ENCODE results near the gene MYO1H.

Gene MYO1H

DNA sequence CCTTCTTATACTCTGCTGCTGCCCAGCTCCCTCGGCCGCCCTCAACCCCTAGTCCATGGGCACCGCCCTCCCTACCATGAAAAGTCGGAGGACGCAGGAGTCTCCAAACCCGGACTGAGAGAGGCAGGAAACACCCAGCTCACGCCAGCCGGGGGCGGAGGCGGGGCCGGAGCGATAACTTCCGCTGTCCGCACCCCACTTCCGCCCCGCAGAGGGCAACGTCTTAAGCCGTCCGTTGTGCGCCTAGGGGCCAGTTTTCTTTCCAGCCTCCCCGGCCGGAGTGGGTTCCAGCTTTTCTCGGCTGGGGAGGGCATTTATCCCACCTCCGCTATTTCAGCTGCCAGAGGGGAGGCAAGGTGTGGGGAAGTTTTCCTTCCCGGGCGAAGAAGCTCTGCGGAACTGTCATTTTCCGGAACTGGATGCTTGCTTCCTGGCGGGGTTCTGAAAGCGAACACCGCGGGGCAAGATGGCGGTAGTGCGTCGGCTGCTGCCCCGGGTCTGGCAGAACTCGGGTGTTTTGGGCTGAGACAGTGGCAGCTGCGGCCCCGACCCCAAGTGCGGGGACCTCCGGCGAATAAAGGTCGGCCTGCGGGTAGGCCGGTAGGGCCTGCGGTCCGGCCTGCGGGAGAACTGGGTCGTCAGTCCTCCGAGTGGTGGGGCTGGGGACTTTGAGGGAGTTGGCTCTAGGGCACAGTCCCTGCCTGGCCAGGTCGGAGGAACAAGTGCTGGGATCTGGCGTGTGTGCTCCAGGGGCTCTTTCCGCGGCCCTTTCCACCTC, 129.7 kb downstream of the MYO1H start, which contains the start of the genes KCTD10 and UBE3B (continued):
- TF ChIP-seq, protein P1, sequence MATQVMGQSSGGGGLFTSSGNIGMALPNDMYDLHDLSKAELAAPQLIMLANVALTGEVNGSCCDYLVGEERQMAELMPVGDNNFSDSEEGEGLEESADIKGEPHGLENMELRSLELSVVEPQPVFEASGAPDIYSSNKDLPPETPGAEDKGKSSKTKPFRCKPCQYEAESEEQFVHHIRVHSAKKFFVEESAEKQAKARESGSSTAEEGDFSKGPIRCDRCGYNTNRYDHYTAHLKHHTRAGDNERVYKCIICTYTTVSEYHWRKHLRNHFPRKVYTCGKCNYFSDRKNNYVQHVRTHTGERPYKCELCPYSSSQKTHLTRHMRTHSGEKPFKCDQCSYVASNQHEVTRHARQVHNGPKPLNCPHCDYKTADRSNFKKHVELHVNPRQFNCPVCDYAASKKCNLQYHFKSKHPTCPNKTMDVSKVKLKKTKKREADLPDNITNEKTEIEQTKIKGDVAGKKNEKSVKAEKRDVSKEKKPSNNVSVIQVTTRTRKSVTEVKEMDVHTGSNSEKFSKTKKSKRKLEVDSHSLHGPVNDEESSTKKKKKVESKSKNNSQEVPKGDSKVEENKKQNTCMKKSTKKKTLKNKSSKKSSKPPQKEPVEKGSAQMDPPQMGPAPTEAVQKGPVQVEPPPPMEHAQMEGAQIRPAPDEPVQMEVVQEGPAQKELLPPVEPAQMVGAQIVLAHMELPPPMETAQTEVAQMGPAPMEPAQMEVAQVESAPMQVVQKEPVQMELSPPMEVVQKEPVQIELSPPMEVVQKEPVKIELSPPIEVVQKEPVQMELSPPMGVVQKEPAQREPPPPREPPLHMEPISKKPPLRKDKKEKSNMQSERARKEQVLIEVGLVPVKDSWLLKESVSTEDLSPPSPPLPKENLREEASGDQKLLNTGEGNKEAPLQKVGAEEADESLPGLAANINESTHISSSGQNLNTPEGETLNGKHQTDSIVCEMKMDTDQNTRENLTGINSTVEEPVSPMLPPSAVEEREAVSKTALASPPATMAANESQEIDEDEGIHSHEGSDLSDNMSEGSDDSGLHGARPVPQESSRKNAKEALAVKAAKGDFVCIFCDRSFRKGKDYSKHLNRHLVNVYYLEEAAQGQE (tag by site-specific recombination; IDR thresholded peaks at IDR 0.05): peak; percentile 72
- TF ChIP-seq KLF8 (tag by site-specific recombination; IDR thresholded peaks at IDR 0.05): peak; percentile 99
- TF ChIP-seq, protein P2, sequence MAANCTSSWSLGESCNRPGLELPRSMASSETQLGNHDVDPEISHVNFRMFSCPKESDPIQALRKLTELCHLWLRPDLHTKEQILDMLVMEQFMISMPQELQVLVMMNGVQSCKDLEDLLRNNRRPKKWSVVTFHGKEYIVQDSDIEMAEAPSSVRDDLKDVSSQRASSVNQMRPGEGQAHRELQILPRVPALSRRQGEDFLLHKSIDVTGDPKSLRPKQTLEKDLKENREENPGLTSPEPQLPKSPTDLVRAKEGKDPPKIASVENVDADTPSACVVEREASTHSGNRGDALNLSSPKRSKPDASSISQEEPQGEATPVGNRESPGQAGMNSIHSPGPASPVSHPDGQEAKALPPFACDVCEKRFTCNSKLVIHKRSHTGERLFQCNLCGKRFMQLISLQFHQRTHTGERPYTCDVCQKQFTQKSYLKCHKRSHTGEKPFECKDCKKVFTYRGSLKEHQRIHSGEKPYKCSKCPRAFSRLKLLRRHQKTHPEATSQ (tag by site-specific recombination; IDR thresholded peaks at IDR 0.05): peak; percentile 97
- TF ChIP-seq, protein P3, sequence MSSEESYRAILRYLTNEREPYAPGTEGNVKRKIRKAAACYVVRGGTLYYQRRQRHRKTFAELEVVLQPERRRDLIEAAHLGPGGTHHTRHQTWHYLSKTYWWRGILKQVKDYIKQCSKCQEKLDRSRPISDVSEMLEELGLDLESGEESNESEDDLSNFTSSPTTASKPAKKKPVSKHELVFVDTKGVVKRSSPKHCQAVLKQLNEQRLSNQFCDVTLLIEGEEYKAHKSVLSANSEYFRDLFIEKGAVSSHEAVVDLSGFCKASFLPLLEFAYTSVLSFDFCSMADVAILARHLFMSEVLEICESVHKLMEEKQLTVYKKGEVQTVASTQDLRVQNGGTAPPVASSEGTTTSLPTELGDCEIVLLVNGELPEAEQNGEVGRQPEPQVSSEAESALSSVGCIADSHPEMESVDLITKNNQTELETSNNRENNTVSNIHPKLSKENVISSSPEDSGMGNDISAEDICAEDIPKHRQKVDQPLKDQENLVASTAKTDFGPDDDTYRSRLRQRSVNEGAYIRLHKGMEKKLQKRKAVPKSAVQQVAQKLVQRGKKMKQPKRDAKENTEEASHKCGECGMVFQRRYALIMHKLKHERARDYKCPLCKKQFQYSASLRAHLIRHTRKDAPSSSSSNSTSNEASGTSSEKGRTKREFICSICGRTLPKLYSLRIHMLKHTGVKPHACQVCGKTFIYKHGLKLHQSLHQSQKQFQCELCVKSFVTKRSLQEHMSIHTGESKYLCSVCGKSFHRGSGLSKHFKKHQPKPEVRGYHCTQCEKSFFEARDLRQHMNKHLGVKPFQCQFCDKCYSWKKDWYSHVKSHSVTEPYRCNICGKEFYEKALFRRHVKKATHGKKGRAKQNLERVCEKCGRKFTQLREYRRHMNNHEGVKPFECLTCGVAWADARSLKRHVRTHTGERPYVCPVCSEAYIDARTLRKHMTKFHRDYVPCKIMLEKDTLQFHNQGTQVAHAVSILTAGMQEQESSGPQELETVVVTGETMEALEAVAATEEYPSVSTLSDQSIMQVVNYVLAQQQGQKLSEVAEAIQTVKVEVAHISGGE (tag by site-specific recombination; conservative IDR thresholded peaks at IDR 0.05; ENCODE audit: low read depth): peak; percentile 100
- TF ChIP-seq ZNF792 (tag by site-specific recombination; IDR thresholded peaks at IDR 0.05): no peak
- no peak for TF ChIP-seq ZNF155 (tag by site-specific recombination; IDR thresholded peaks at IDR 0.05)
- TF ChIP-seq ZNF2 (tag by site-specific recombination; IDR thresholded peaks at IDR 0.05): peak; percentile 97
- peak; percentile 89 for TF ChIP-seq ZSCAN23 (tag by site-specific recombination; IDR thresholded peaks at IDR 0.05)
- TF ChIP-seq, protein P4, sequence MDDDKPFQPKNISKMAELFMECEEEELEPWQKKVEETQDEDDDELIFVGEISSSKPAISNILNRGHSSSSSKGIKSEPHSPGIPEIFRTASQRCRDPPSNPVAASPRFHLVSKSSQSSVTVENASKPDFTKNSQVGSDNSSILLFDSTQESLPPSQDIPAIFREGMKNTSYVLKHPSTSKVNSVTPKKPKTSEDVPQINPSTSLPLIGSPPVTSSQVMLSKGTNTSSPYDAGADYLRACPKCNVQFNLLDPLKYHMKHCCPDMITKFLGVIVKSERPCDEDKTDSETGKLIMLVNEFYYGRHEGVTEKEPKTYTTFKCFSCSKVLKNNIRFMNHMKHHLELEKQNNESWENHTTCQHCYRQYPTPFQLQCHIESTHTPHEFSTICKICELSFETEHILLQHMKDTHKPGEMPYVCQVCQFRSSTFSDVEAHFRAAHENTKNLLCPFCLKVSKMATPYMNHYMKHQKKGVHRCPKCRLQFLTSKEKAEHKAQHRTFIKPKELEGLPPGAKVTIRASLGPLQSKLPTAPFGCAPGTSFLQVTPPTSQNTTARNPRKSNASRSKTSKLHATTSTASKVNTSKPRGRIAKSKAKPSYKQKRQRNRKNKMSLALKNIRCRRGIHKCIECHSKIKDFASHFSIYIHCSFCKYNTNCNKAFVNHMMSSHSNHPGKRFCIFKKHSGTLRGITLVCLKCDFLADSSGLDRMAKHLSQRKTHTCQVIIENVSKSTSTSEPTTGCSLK (tag by site-specific recombination; IDR thresholded peaks at IDR 0.05): no peak
- TF ChIP-seq ZBTB20 (tag by site-specific recombination; IDR thresholded peaks at IDR 0.05): peak; percentile 73; the same call in 1 of the 2 replicates
- TF ChIP-seq, protein P5, sequence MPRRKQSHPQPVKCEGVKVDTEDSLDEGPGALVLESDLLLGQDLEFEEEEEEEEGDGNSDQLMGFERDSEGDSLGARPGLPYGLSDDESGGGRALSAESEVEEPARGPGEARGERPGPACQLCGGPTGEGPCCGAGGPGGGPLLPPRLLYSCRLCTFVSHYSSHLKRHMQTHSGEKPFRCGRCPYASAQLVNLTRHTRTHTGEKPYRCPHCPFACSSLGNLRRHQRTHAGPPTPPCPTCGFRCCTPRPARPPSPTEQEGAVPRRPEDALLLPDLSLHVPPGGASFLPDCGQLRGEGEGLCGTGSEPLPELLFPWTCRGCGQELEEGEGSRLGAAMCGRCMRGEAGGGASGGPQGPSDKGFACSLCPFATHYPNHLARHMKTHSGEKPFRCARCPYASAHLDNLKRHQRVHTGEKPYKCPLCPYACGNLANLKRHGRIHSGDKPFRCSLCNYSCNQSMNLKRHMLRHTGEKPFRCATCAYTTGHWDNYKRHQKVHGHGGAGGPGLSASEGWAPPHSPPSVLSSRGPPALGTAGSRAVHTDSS (tag by site-specific recombination; IDR thresholded peaks at IDR 0.05): peak; percentile 30; the same call in 1 of the 2 replicates
- TF ChIP-seq, protein P6, sequence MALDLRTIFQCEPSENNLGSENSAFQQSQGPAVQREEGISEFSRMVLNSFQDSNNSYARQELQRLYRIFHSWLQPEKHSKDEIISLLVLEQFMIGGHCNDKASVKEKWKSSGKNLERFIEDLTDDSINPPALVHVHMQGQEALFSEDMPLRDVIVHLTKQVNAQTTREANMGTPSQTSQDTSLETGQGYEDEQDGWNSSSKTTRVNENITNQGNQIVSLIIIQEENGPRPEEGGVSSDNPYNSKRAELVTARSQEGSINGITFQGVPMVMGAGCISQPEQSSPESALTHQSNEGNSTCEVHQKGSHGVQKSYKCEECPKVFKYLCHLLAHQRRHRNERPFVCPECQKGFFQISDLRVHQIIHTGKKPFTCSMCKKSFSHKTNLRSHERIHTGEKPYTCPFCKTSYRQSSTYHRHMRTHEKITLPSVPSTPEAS (tag by site-specific recombination; IDR thresholded peaks at IDR 0.05): peak; percentile 69
- TF ChIP-seq SP3 (tag by site-specific recombination; IDR thresholded peaks at IDR 0.05): peak; percentile 94
- TF ChIP-seq SP2 (tag by site-specific recombination; IDR thresholded peaks at IDR 0.05): peak; percentile 89
- TF ChIP-seq, protein P7, sequence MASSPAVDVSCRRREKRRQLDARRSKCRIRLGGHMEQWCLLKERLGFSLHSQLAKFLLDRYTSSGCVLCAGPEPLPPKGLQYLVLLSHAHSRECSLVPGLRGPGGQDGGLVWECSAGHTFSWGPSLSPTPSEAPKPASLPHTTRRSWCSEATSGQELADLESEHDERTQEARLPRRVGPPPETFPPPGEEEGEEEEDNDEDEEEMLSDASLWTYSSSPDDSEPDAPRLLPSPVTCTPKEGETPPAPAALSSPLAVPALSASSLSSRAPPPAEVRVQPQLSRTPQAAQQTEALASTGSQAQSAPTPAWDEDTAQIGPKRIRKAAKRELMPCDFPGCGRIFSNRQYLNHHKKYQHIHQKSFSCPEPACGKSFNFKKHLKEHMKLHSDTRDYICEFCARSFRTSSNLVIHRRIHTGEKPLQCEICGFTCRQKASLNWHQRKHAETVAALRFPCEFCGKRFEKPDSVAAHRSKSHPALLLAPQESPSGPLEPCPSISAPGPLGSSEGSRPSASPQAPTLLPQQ (tag by site-specific recombination; IDR thresholded peaks at IDR 0.05): peak; percentile 81
- TF ChIP-seq, protein P8, sequence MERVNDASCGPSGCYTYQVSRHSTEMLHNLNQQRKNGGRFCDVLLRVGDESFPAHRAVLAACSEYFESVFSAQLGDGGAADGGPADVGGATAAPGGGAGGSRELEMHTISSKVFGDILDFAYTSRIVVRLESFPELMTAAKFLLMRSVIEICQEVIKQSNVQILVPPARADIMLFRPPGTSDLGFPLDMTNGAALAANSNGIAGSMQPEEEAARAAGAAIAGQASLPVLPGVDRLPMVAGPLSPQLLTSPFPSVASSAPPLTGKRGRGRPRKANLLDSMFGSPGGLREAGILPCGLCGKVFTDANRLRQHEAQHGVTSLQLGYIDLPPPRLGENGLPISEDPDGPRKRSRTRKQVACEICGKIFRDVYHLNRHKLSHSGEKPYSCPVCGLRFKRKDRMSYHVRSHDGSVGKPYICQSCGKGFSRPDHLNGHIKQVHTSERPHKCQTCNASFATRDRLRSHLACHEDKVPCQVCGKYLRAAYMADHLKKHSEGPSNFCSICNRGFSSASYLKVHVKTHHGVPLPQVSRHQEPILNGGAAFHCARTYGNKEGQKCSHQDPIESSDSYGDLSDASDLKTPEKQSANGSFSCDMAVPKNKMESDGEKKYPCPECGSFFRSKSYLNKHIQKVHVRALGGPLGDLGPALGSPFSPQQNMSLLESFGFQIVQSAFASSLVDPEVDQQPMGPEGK (tag by site-specific recombination; IDR thresholded peaks at IDR 0.05): peak; percentile 93
- TF ChIP-seq ZFP37 (tag by site-specific recombination; IDR thresholded peaks at IDR 0.05): peak; percentile 98
- TF ChIP-seq PRDM1 (tag by site-specific recombination; IDR thresholded peaks at IDR 0.05): no peak
- no peak for TF ChIP-seq ZNF830 (tag by site-specific recombination; IDR thresholded peaks at IDR 0.05; ENCODE audit: low read depth)
- TF ChIP-seq ZNF274 (IDR thresholded peaks at IDR 0.05; ENCODE audit: low read length): no peak
- no peak for TF ChIP-seq ZNF274 (tag by site-specific recombination; IDR thresholded peaks at IDR 0.05; ENCODE audit: borderline replicate concordance)
